NCI-H69 (cell line): ENCODE measurements around the gene PLA2G2C.
"Not testable (repeated sequence)": the region's sequence is repeated elsewhere in the genome, so short reads cannot be mapped to it uniquely, and the experiment has no call there.

Experiments used
- DNase-seq: peaks from one replicate; lab custom pipeline; 2025; lab: John Stamatoyannopoulos, UW

Gene PLA2G2C

DNA sequence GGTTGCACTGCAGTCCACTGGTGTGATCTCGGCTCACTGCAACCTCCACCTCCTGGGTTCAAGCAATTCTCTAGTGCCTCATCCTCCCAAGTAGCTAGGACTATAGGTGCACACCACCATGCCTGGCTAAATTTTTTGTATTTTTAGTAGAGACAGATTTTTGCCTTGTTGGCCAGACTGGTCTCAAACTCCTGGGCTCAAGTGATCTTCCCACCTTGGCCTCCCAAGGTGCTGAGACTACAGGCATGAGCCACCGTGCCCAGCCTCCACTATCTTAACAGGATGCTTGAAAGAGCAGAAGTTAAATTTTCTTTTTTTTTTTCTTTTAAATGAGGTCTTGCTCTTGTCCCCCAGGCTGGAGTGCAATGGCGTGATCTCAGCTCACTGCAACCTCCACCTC, 55.8 kb downstream of the PLA2G2C start:
- DNase-seq, result not testable (repeated sequence)

DNA sequence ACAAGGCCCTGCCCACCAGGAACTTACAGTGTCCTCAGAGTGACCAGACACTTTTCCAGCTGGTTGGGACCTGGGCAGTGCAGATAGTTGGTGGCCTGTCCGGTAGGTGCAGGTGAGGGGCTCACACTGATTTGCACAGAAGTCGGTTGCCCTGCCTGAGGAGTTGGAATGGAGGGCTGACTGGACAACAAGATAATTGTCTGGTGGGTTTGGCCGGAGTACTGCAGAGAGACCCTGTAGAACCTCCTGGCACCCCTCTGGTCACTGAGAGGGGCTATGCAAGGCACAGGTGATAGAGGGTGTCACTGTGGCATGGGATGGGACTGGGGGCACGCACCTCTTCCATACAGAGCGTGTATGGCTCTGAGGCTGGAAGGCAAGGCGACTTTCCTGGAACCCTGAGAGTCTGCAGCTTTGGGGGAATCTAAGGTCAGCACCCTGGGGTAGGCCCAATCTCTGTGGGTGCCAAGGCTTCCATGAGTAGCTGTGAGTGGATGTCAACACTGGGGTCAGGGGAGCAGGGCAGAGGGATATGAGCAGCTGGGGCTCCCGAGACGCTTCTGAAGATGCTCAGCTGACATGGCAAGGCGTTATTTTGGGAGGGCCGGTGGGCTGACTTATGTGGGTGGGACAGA, 59.4 kb downstream of the PLA2G2C start:
- DNase-seq, result no peak

DNA sequence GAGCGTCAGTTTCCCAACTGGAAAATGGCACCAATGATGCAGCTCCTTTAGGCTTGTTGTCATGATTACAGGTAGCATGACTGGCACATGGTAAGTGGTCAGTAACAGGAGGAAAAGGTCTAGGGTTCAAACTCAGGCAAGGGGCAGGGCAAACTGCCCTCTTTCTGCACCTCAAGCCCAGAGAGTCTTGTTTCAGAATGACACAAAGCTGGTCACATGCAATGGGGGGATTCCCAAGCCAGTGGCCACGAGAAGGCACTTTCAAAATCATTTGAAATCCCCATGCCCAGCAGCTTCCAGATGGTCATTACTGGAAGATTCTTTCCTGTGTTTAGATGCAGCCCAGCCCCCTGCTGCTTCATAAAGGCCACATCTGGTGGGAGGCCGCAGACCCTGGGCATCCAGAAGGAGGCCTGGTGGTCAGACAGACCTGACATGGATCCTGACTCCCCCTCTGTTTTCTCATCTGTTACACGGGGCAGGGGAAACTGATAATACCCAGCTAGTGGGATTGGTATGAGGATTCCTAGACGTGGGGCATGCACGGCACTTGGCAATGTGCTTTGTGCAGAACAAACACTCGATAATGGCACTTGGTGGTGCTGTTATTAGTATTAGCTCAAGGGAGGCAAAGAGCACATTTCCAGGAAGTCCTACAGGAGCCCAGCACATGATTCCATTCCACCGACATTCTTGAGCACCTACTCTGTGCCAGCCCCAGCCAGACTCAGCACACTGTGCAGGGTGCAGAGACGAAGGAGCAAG, 60.1 kb downstream of the PLA2G2C start:
- no peak for DNase-seq

DNA sequence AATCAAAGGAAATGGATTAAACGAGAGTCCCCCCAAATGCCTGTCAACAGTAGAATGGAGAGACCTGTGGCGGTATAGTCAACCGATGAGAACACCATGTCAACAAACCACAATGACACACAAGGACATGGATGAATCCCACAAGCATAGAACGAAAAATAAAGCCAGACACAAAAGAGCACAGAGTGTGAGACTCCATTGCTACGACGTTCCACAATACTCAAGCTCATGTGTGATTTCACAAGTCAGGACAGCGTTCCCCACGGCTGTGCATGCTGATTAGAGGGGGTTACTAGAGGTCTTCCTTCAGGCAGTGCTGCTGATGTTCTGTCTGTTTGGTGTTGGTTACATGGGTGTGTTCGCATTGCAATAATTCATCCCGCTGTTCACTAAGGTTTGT, 61.2 kb downstream of the PLA2G2C start:
- DNase-seq, result no peak

DNA sequence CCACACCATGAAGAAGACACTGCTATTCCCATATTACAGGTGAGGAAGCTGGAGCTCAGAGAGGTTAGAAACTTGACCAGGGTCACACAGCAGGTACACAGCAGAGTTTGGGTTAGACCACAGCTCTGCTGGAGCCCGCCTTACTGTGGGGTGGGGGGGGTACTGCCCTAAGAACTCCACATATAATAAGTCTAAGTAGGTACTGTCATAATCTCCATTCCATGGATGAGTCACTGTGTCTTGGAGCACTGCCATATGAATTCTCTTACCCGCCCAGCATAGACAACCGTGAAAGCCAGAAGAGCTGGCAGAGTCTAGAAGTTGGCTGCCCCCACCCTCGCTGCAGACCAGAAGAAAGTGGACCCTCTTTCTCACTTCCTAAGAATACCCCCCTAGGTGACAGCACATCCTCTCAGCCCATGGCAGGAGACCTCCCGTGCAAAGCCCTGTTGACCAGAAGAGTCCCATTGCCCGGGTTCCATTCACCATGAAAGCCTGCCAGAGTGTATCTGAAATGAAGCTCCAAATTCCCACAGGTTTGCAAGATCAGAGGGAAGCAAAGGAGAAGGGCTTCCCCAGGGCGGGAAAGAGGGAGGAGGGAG, 61.8 kb downstream of the PLA2G2C start:
- DNase-seq, result no peak

DNA sequence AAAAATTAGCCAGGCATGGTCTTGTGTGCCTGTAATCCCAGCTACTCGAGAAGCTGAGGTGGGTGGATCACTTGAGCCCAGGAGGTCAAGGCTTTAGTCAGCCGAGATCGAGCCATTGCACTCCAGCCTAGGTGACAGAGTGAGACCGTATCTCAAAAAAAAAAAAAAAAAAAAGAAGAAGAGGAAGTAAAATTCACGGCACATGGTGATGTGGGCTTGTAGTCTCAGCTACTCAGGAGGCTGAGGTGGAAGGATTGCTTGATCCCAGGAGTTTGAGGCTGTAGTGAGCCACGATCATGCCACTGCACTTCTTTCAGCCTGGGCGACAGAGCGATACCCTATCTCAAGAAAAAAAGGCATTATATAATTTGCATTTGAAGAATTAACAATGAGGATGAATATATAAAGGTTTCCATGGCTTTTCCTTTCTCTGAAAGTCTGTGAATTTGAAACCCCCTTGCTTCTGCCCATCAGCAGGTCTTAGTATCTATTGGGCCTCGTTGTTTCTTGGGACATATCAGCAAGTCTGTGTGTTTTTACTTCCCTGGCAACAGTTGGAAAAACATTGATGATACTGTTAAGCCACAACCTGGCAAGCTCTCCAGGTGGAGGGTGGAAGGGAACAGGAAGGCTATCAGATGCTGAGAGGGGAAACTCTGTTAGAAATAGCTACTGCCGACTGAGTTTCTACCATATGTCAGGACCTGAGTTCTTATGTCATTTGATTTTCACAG, 62.4 kb downstream of the PLA2G2C start:
- no peak for DNase-seq

DNA sequence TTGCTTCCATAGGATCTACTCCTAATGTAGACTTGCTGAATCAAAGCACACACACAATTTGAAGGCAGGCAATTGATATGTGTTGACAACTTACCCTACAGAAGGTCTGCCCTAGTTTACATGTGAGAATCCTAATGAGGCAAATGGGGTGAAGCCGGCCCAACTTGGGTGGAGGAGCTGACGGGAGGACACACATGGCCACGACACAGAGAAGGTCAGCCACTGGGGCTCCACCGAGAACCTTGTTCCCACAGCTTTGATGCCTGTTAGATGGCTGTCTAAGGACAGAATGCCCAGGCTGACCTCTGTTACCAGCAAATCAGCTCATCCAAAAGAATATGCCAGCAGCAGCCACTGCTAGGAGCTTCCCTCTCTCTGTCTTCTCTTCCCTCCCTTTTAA, 65.5 kb downstream of the PLA2G2C start:
- no peak for DNase-seq

DNA sequence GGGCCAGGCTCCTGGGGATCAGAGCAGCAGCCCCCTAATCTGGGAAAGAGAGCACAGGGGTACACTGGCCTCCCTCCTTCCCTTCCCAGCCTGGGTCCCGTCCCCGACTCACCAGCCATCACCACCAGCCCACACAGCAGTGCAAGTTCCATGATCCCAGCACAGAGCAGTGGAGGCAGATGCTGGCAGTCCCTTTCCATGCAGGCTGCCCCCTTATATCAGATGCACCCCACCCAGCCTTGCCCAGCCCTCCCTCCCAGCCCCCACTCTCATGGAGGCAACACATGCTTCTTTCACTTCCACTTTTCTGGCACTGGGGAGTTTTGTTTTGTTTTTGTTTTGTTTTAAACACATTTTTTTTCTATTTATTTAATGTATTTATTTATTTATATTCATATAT, 67.0 kb downstream of the PLA2G2C start, which contains the start of gene PLA2G2D:
Gene PLA2G2D (minus strand): TSS at position 190 of the 400 bp plus-strand sequence. CDS start 38 bp downstream, at position 152.
- no peak for DNase-seq

DNA sequence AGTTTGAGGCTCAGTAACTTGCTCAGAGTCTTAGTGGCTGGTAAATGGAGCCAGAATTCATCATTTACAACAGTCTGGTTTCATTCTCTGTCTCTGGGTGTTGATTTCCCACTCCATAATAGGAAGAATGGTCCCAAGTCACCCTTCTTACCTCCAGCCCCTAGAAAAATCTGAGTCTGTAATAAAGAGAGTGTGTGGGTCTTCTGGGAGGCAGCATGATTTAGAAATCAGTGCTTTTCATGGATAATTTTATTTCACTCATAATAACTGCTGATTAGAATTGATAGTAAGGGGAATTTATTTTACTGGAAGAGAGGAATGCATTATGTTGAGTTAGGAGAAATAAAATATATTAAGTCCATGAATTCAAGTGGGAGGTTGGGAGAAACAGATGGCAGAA, 69.1 kb downstream of the PLA2G2C start:
- DNase-seq, result no peak

DNA sequence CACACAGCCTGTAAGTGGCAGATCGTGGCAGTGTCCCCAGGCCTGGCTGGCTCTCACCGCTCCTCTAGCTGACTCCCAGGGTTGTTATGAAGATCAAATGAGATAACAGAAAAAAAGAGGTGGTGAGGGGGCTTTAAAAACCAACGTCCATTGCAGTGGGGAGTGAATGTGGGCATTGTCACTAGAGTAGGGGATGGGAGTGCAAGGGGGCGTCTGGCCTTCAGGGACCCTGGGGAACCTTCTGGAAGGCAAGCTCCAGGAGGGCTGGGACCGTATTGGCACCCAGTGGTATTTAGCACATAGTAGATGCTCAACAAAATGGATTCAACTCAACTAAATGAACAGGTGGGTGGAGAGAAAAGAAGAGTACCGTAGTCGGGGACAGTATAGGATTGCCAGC, 70.4 kb downstream of the PLA2G2C start:
- DNase-seq, result no peak

DNA sequence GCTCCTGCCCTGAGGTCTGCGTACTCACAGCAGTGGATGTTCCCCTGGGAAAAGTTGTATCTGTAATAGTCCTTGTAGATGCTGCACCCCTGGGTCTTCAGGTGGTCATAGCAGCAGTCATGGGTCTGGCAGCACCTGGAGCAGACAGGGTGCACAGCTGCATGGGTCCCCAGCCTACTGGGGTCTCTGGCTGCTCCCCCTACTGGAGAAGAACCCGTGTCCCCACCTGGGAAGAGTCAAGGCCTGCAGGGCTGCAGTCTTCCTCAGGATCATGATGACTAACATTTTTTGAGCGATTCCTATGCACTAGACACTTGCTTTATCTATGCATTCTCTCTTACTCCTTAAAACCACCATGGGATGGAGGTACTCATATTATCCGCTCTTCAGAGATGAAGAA, 70.8 kb downstream of the PLA2G2C start:
- DNase-seq, result no peak

DNA sequence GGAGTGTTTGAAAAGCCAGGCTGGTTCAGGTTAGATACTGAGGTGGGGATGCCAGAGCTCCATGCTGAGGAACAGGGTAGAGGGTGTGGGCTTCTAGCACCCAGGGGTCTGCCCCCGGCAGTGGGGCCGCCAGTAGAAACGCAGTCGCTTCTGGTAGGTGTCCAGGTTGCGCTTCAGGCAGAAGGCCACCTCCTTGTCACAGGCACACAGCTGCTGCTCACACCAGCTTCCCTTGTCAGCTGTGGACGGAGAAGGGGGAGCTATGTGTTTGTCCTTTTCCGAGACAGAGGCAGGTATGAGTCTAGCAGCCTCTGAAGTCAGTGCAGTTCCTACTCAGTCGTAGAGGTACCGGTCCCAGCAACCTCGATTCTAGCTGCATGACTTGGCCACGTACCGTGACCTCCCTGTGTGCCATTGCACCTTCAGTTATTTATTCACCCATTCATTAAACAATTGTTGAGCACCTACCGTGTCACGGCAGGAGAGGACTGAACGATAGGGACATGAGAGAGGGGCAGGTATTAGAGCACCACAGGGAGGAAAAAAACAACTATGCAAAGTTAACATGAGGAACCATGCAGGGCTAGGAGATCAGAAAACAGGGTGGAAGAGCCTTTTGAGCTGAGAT, 72.2 kb downstream of the PLA2G2C start:
- no peak for DNase-seq
